ENCODE data around the gene ASS1.
"Not testable (repeated sequence)": the region's sequence is repeated elsewhere in the genome, so short reads cannot be mapped to it uniquely, and the experiment has no call there.

Gene ASS1

GRCh38 chr9:130444565-130445221 lies at the start of gene ASS1:
ASS1 (plus strand) TSS chr9:130444961; CDS start chr9:130452229, 7,268 bp downstream.
- no peak for DNase-seq

GRCh38 chr9:130395810-130396435 lies 48.8 kb upstream of the ASS1 start:
- DNase-seq = no peak

DNA sequence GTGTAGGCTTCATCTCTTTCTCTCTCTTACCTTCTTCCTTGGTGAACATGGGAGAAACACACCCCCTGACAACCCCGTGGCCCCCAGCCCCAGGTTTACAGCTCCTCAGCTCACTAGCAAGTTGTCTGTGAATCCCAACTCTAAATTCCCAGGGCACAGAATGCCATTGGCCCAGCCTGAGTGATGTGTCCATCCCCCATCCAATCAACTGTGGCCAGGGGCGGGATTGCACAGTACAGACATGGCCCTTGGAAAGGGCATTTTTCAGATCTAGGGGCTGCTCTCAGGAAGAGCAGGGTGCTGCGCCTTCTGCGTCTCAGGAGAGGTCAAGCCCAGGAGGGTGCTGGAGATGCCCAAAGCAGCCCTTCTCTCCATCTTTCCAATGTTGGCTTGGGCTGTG lies 48.2 kb upstream of the ASS1 start:
- DNase-seq = no peak

GRCh38 chr9:130398487-130399240 lies 46.1 kb upstream of the ASS1 start:
- DNase-seq = no peak

DNA sequence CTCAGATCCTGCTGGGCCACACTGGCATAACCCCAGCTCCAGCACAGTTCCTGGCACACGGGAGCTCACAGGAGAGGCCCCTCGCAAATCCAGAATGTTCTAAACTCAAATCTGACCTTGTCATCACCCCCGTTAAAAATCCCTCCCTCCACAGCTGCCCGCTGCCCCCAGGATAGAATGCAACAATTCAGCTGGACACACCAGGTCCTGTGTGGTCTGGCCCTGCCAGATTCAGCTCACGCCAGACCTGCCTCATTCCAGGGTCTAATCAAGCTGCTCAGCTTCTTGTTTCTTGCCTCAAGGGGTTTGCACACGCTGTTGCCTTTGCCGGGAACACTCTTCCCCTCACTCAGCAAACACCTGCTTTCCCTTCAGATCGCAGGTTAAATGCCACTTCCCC lies 45.0 kb upstream of the ASS1 start:
- DNase-seq = no peak

GRCh38 chr9:130400870-130401269 lies 43.9 kb upstream of the ASS1 start:
- no peak for DNase-seq

GRCh38 chr9:130401742-130402141 lies 43.0 kb upstream of the ASS1 start:
- not testable (repeated sequence) for DNase-seq

DNA sequence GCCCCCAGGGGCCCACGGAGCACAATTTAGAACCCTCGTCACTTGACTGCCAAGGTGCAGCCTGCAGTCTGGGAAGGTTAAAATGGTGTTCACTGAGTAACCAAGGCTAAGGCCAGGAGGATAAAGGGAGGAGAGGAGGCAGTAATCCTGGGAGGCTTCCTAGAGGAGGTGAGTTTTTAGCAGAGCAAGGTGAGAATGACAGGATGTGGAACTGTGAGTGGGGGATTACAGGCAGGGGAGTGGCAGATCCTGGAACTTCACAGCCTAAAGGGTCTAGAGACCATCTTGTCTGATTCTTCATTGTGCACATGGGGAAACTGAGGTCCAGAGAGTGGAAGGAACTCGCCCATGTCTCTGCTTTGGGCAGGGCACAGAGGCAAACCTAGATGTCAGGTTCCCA lies 42.5 kb upstream of the ASS1 start:
- DNase-seq = no peak

- DNase-seq = no peak
These were observed 41.9 kb upstream of the ASS1 start for GRCh38 chr9:130402645-130403440.

DNA sequence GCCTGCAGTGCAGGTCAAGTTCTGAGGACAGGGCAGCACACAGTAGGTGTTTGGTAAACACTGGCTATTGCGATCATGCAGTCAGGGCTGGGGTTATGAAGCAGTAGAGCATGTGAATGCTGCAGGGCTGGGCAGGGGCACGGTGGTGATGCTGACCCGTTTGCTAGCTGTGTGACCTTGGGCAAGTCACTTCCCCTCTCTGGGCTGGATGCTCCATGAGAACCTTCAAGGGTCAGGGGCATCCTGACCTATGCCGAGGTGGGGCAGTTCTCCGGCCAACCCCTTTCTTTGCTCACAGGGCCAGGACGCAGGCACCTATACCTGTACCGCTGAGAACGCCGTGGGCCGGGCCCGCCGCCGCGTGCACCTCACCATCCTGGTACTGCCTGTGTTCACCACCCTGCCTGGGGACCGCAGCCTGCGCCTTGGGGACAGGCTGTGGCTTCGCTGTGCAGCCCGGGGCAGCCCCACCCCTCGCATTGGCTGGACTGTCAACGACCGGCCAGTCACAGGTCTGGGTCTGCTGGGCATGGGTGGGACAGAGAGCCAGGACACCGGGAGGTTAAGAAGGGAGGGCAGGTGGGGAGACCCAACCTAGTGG lies 39.0 kb upstream of the ASS1 start:
- no peak for DNase-seq

DNA sequence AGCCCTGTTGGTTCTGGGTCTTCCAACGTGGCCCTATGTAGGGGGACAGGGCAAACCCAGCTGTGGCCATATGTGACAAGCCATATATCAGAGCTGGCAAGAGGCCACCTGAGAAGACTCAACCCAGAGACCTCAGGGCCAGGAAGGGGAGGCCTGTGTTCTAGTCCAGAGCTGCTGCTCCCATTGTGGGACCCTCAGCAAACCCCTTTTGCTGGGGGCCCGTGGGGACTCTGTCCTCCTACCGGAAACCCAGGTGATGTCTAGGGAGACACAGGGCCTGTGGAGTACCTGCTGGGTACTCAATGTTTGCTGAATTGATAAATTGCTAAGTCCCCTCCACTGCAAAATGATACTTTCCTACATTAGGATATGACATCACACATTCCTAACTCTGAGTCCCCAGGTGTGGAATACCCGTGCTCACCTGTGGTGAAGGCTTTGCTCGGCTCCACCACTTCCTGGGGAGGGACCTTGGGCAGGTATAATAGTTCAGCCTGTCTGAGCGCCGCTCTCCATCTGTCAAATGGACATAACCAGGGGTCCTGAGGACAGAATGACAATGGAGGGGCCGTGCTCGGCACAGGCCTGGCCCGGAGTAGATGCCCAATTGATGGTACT lies 38.4 kb upstream of the ASS1 start:
- no peak for DNase-seq

DNA sequence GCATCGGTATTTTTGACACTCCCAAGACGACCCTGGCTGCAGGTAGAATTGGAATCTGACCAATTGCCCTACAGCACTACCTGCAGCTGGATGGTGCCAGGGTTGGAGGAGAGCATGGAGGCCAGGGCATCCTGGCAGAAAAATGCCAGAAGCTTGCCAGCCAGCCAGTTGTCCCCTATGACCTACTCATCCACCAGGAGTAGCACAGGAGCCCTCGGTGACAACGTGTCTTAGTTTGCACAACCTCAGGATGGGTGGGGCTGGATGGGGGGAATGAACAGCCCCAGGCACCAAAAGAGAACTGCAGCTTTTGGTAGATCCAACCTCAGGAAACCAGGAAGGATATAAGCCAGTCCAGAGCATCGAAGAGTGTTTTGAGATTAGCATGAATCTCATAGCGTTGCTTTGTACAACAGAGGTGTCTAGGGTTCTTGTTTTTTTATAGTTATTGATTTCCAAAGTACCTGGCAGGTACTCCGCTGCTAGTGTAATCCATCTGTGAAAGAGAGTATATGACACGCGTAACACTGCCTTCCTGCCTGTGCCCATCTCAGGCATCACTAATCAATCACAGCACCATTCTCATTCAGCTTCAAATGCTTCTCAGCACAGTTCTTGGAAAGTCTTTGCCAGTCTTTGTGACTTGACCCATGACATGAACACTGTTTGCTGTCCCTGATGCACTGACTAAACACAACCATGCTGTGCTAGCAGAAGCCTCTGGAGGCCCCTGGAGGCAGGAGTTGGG lies 36.7 kb upstream of the ASS1 start:
- DNase-seq = no peak

- DNase-seq = no peak
These were observed 36.1 kb upstream of the ASS1 start for GRCh38 chr9:130408669-130409068.

- DNase-seq = no peak
These were observed 35.5 kb upstream of the ASS1 start for GRCh38 chr9:130409246-130409645.

DNA sequence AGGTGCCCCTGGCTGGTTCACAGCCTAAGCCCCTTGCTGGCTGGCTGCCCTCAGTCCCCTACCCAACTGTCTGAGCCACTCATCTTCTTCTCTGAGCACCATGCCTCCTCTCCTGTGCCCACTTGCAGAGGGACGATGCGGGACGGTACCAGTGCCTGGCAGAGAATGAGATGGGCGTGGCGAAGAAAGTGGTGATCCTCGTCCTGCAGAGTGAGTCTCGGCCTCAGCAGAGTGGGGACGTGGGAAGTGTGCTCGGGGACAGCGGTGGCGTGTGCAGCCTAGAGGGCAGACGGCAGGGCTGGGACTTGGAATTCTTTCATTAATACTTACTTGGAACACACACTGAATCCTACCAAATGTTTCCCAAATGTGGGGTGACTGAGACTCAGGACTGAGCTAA lies 34.3 kb upstream of the ASS1 start:
- no peak for DNase-seq

DNA sequence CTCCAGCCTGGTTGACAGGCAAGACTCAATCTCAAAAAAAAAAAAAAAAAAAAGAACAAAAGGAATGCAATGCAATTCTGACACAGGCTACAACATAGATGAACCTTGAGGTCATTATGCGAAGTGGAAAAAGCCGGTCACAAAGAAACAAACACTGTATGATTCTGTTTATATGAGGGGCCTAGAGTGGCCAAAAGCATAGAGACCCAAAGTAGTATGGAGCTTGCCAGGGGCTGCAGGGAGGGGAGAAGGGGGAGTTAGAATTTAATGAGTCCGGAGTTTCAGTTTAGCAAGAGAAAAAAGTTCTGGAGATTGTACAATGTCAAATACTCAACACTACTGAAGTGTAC lies 33.2 kb upstream of the ASS1 start:
- no peak for DNase-seq

DNA sequence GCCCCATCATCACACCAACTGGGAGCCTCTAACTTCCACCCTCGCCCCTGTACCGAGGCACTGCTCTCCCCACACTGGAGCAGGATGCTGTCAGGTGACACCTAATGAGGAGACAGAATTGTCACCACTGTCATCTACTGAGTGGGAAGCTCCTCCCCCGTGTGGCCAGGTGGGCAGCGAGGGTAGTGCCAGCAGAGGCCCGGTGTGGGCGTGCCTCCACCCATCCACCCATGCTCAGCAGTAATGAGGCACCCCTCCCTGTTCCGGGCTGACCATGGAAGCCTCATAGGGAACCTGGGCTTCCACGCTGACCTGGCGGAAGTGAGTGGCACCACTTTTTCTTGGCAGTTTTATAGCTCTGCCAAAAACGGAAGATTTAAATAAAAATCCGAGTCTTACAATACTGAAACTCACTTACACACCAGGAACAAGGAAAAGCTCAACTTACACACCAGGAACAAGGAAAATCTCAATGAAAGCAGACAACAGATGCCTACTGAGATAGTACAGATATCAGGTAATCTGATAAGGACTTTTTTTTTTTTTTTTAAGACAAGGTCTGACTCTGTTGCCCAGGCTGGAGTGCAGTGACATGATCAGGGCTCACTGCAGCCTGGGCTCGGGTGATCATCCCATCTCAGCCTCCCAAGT lies 30.6 kb upstream of the ASS1 start:
- no peak for DNase-seq

- no peak for DNase-seq
These were observed 29.6 kb upstream of the ASS1 start for GRCh38 chr9:130414910-130415746.

GRCh38 chr9:130417602-130418001 lies 27.2 kb upstream of the ASS1 start:
- no peak for DNase-seq

DNA sequence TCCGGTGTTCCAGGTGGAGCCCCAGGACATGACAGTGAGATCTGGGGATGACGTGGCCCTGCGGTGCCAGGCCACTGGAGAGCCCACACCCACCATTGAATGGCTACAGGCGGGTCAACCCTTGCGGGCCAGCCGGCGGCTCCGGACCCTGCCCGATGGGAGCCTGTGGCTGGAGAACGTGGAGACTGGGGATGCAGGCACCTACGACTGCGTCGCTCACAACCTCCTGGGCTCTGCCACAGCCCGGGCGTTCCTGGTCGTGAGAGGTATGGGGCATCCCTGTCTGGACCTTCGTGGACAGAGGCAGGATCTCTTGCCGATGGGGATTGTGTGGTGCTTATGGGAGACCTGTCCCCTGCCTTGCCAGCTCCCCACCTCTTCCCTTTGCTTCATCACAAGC lies 26.0 kb upstream of the ASS1 start:
- no peak for DNase-seq

All from GDM1 (cell line).